Stomach (tissue), 9 donors: ENCODE results near the gene CAB39L. TPM values are rescaled to one million over a fixed set of nuclear protein-coding genes. Genes with fewer than 3 reads are reported as not detected.

Experiments used
- DNase-seq, 2 donors: peaks; one replicate each; pipeline versions ENCODE4 v3.0.0 to v3.0.0-alpha.2; 2013 to 2019
- H3K27ac ChIP-seq, 5 donors: fragments of 200-600 bp in 4 of 5; sonication (generic) in 4 of 5; one replicate each; pipeline ENCODE4 v1.5.1; 2013 to 2019; ENCODE audit warnings: mild to moderate bottlenecking in 1 of 5, moderate library complexity in 1 of 5
- H3K27me3 ChIP-seq, 3 donors: fragments of 200-600 bp; sonication (generic); one replicate each; pipeline ENCODE4 v1.5.1; 2017 to 2019; ENCODE audit warnings: mixed run types in 1 of 3
- H3K36me3 ChIP-seq, 4 donors: fragments of 200-600 bp; sonication (generic); 1 replicate in 3 of 4; 2 replicates in 1 of 4; pipeline ENCODE4 v1.5.1; 2016 to 2019
- H3K4me1 ChIP-seq, 4 donors: fragments of 200-600 bp; sonication (generic); one replicate each; pipeline ENCODE4 v1.5.1; 2016 to 2019
- H3K4me3 ChIP-seq, 4 donors: fragments of 200-600 bp; sonication (generic) in 3 of 4; one replicate each; pipeline ENCODE4 v1.5.1; 2016 to 2019; ENCODE audit warnings: mild to moderate bottlenecking in 1 of 4
- H3K9me3 ChIP-seq, 4 donors: fragments of 200-600 bp; sonication (generic); one replicate each; pipeline ENCODE4 v1.5.1; 2016 to 2019
- CTCF ChIP-seq, 7 experiments: fragments of 450-650 bp in 4 of 7; fragments of 200-600 bp in 3 of 7; sonication (generic) in 3 of 7; IDR thresholded peaks; one replicate each; pipeline ENCODE4 v1.5.1; 2016 to 2019; ENCODE audit warnings: antibody characterized with exemption in 7 of 7, control low read depth in 2 of 7, mild to moderate bottlenecking in 1 of 7
- EP300 ChIP-seq: sonication (generic); formaldehyde crosslinking; IDR thresholded peaks from one replicate; pipeline ENCODE4 v1.6.1; 2017; ENCODE audit warnings: antibody characterized with exemption
- POLR2A ChIP-seq, 4 donors: fragments of 450-650 bp; IDR thresholded peaks; one replicate each; pipeline ENCODE4 v1.6.1; 2016; ENCODE audit warnings: antibody characterized with exemption in 4 of 4, control low read depth in 2 of 4, mild to moderate bottlenecking in 1 of 4, moderate library complexity in 1 of 4
- POLR2AphosphoS5 ChIP-seq, 3 donors: sonication (generic); formaldehyde crosslinking; IDR thresholded peaks; one replicate each; pipeline ENCODE4 v1.6.1; 2016; ENCODE audit warnings: antibody characterized with exemption in 3 of 3
- WGBS, 5 donors: extraction: QIAGEN DNeasy Blood & Tissue Kit in 3 of 5; methylation state at CpG; one replicate each; pipeline versions ENCODE4 v1.1.5 to v1.1.7; 2013 to 2018; 5-methylcytosine and 5-hydroxymethylcytosine counted together
- intact Hi-C: fragments of 100-400 bp; cut with DNase I; formaldehyde crosslinking; loops from one replicate; pipeline ENCODE4 v1.15.1; 2023; ENCODE audit warnings: low total_unique reads
- polyA plus RNA-seq, 3 donors: library from polyadenylated mRNA; stranded (reverse); fragments of 200-250 nt; gene quantifications; one replicate each; pipeline ENCODE4 v1.2.3, GENCODE V29; 2013
- total RNA-seq, 5 donors: library from RNA; depleted of rRNA; stranded (reverse); fragments of >200 nt; gene quantifications; one replicate each; pipeline versions ENCODE4 v1.1.0 to v1.2.3, GENCODE V29; 2014 to 2016
- donor health status: healthy with polysubstance abuse.
- donor health status: Bipolar disorder and iron deficiency.
- donor health status: healthy.

The CAB39L gene
- total and polyA plus RNA-seq, 8 donors = 11.4 to 61.6 (median 33.0) TPM

GRCh38 chr13:49343255-49343654 is 100.6 kb downstream of the CAB39L start:
- Histone ChIP-seq H3K27ac (no peak overlapping the region), H3K4me1 (no peaks in the 10 kb centered on the region), H3K9me3 (no peaks in the 10 kb centered on the region), H3K27me3 (no peaks in the 10 kb centered on the region), H3K36me3 (peaks cover 0 to 49% (median 17%) of the 10 kb centered on the region in 4 donors), H3K4me3 (no peak overlapping the region)
- no peak for TF ChIP-seq CTCF (IDR thresholded peaks at IDR 0.05)
- no peak for TF ChIP-seq EP300
- no peak for TF ChIP-seq POLR2A (IDR thresholded peaks at IDR 0.05)
- TF ChIP-seq POLR2AphosphoS5 (IDR thresholded peaks at IDR 0.05) = no peak
- no peak for DNase-seq
- 69 to 85% (median 76%) methylated on average over 3 of the region's 3 CpGs for WGBS, 5 donors
- intact Hi-C loops = no loop called here

- Histone ChIP-seq H3K27me3 (no peaks in the 10 kb centered on the region), H3K4me1 (no peaks in the 10 kb centered on the region), H3K27ac (no peak overlapping the region), H3K9me3 (no peaks in the 10 kb centered on the region), H3K36me3 (peaks cover 0 to 43% (median 16%) of the 10 kb centered on the region in 4 donors), H3K4me3 (no peak overlapping the region)
- TF ChIP-seq POLR2A (IDR thresholded peaks at IDR 0.05) (no peak), EP300 (no peak), CTCF (IDR thresholded peaks at IDR 0.05) (no peak), POLR2AphosphoS5 (IDR thresholded peaks at IDR 0.05) (no peak)
- DNase-seq = no peak
- intact Hi-C loops = no loop called here
- WGBS, 5 donors = 88 to 92% (median 91%) methylated on average over 2 of the region's 2 CpGs
Measured at GRCh38 chr13:49342454-49342853, 101.4 kb downstream of the CAB39L start.

- H3K27ac ChIP-seq = no peak overlapping the region
- TF ChIP-seq POLR2AphosphoS5 (IDR thresholded peaks at IDR 0.05) = no peak
- TF ChIP-seq CTCF (IDR thresholded peaks at IDR 0.05) = no peak
- TF ChIP-seq EP300 = no peak
- no peak for TF ChIP-seq POLR2A (IDR thresholded peaks at IDR 0.05)
- no peaks in the 10 kb centered on the region for H3K9me3 ChIP-seq
- no peak overlapping the region for H3K4me3 ChIP-seq
- intact Hi-C loops = no loop called here
- H3K36me3 ChIP-seq = peaks cover 0 to 46% (median 16%) of the 10 kb centered on the region in 4 donors
- H3K4me1 ChIP-seq = no peaks in the 10 kb centered on the region
- no peaks in the 10 kb centered on the region for H3K27me3 ChIP-seq
- no peak for DNase-seq
Measured at GRCh38 chr13:49341941-49342340, 101.9 kb downstream of the CAB39L start.

GRCh38 chr13:49341517-49341916 is 102.3 kb downstream of the CAB39L start:
- WGBS, 5 donors = 59 to 84% (median 74%) methylated on average over 3 of the region's 3 CpGs
- peaks cover 0 to 50% (median 16%) of the 10 kb centered on the region in 4 donors for H3K36me3 ChIP-seq

More at GRCh38 chr13:49341517-49341916, 102.3 kb downstream of the CAB39L start:
- intact Hi-C loops = no loop called here
- DNase-seq = no peak
- Histone ChIP-seq H3K4me3 (no peak overlapping the region), H3K27ac (no peak overlapping the region), H3K9me3 (no peaks in the 10 kb centered on the region), H3K4me1 (no peaks in the 10 kb centered on the region), H3K27me3 (no peaks in the 10 kb centered on the region)
- no peak for TF ChIP-seq POLR2AphosphoS5 (IDR thresholded peaks at IDR 0.05)
- no peak for TF ChIP-seq CTCF (IDR thresholded peaks at IDR 0.05)
- TF ChIP-seq POLR2A (IDR thresholded peaks at IDR 0.05) = no peak
- no peak for TF ChIP-seq EP300
